Trophoblast cell (in vitro differentiated cells and primary cell): ENCODE data around the gene SPAG16.

ENCODE experiments used
- DNase-seq, 2 donors: peaks; one replicate each; pipeline ENCODE4 v3.0.0-alpha.2; 2016
- H2AFZ ChIP-seq: 2 replicates; pipeline ENCODE4 v1.6.1; 2013; ENCODE audit warnings: low read length, moderate library complexity, mild to moderate bottlenecking; ENCODE audit not compliant: insufficient read depth, poor library complexity
- H2AK5ac ChIP-seq: 2 replicates; pipeline ENCODE4 v1.6.1; 2013; ENCODE audit warnings: mild to moderate bottlenecking, low read length
- H2BK120ac ChIP-seq: 2 replicates; pipeline ENCODE4 v1.6.1; 2013; ENCODE audit warnings: low read length, mild to moderate bottlenecking, moderate library complexity; ENCODE audit not compliant: insufficient read depth, poor library complexity
- H2BK12ac ChIP-seq: 2 replicates; pipeline ENCODE4 v1.6.1; 2013; ENCODE audit warnings: mild to moderate bottlenecking, low read length, moderate library complexity
- H2BK5ac ChIP-seq: 2 replicates; pipeline ENCODE4 v1.6.1; 2013; ENCODE audit warnings: low read length, low read depth, moderate library complexity, mild to moderate bottlenecking; ENCODE audit not compliant: poor library complexity
- H3K14ac ChIP-seq: 2 replicates; pipeline ENCODE4 v1.6.1; 2013; ENCODE audit warnings: mild to moderate bottlenecking, low read length
- H3K18ac ChIP-seq: 2 replicates; pipeline ENCODE4 v1.6.1; 2013; ENCODE audit warnings: mild to moderate bottlenecking, low read length
- H3K23ac ChIP-seq: 2 replicates; pipeline ENCODE4 v1.6.1; 2013; ENCODE audit warnings: low read length
- H3K27ac ChIP-seq: 2 replicates; pipeline ENCODE4 v1.5.1; 2013; ENCODE audit warnings: low read depth, mild to moderate bottlenecking, inconsistent platforms, low read length, moderate library complexity
- H3K27me3 ChIP-seq: 2 replicates; pipeline ENCODE4 v1.6.1; 2013; ENCODE audit warnings: inconsistent platforms, mild to moderate bottlenecking, low read length, moderate library complexity; ENCODE audit not compliant: insufficient read depth
- H3K36me3 ChIP-seq, 2 experiments: 1 replicate in 1 of 2; 2 replicates in 1 of 2; pipeline ENCODE4 v1.6.1; 2013; ENCODE audit warnings: low read length in 2 of 2, mild to moderate bottlenecking in 2 of 2, moderate library complexity in 1 of 2; ENCODE audit not compliant: insufficient read depth in 2 of 2, control insufficient read depth in 1 of 2
- H3K4ac ChIP-seq: 2 replicates; pipeline ENCODE4 v1.6.1; 2013; ENCODE audit warnings: low read depth, mild to moderate bottlenecking, low read length, moderate library complexity
- H3K4me1 ChIP-seq, 2 experiments: 1 replicate in 1 of 2; 2 replicates in 1 of 2; pipeline ENCODE4 v1.6.1; 2013; ENCODE audit warnings: low read length in 2 of 2, mild to moderate bottlenecking in 2 of 2, moderate library complexity in 1 of 2; ENCODE audit not compliant: insufficient read depth in 2 of 2, control insufficient read depth in 1 of 2
- H3K4me2 ChIP-seq: 2 replicates; pipeline ENCODE4 v1.6.1; 2013; ENCODE audit warnings: inconsistent platforms, mild to moderate bottlenecking, low read length, moderate library complexity
- H3K4me3 ChIP-seq: 2 replicates; pipeline ENCODE4 v1.5.1; 2013; ENCODE audit warnings: mild to moderate bottlenecking, low read depth, low read length, inconsistent platforms
- H3K79me1 ChIP-seq: one replicate; pipeline ENCODE4 v1.6.1; 2013; ENCODE audit warnings: low read length
- H3K79me2 ChIP-seq: 2 replicates; pipeline ENCODE4 v1.6.1; 2013; ENCODE audit warnings: low read length, mild to moderate bottlenecking; ENCODE audit not compliant: control insufficient read depth, insufficient read depth, poor library complexity
- H3K9ac ChIP-seq: 2 replicates; pipeline ENCODE4 v1.6.1; 2013; ENCODE audit warnings: mild to moderate bottlenecking, low read length
- H3K9me3 ChIP-seq: 2 replicates; pipeline ENCODE4 v1.6.1; 2013; ENCODE audit warnings: low read depth, mild to moderate bottlenecking, control low read depth, inconsistent platforms, low read length; ENCODE audit not compliant: insufficient read depth
- H4K12ac ChIP-seq: 2 replicates; pipeline ENCODE4 v1.6.1; 2013; ENCODE audit warnings: low read depth, mild to moderate bottlenecking, low read length, moderate library complexity
- H4K8ac ChIP-seq: 2 replicates; pipeline ENCODE4 v1.6.1; 2013; ENCODE audit warnings: low read depth, mild to moderate bottlenecking, low read length, moderate library complexity
- H4K91ac ChIP-seq: one replicate; pipeline ENCODE4 v1.6.1; 2013; ENCODE audit warnings: low read depth, mild to moderate bottlenecking, low read length, moderate library complexity
- WGBS: extraction: QIAGEN DNeasy Blood & Tissue Kit; methylation state at CpG from one replicate; pipeline ENCODE4 v1.1.7; 2013; ENCODE audit warnings: missing lambda C conversion rate; ENCODE audit not compliant: insufficient read length, insufficient coverage; ENCODE audit errors: extremely low coverage; 5-methylcytosine and 5-hydroxymethylcytosine counted together

The SPAG16 gene

DNA sequence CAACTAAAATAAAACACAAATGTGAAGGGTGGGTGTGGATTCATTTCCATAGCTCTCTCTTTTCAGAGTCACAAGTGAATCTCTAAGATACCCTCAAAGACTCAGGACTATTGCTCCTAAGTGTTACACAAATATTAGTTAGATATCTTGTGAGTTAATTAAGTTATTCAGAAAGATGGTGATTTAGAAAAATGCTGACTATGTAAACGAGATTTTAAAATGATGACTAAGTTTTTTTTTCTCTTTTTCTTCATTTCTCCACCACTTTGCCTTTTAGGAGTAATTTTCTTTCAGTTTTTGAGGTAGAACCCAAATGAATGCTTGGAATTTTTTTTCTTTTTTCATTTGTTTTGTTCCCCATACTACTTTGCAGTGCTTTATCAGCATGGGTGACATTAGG is 479.7 kb downstream of the SPAG16 start:
- Histone ChIP-seq H2AFZ (no peak overlapping the region), H3K4me1 (peaks cover 0 to 8% of the 10 kb centered on the region in 2 experiments), H3K36me3 (no peaks in the 10 kb centered on the region), H3K4me3 (no peak overlapping the region), H3K18ac (no peak overlapping the region), H3K79me1 (peaks cover 2% of the 10 kb centered on the region), H3K9me3 (no peaks in the 10 kb centered on the region), H2BK120ac (no peak overlapping the region), H2BK12ac (no peak overlapping the region), H3K14ac (no peak overlapping the region), H3K79me2 (no peaks in the 10 kb centered on the region), H3K4ac (no peak overlapping the region), H4K8ac (no peak overlapping the region), H3K9ac (no peak overlapping the region), H4K91ac (no peak overlapping the region), H3K23ac (no peak overlapping the region), H4K12ac (no peak overlapping the region), H3K4me2 (no peak overlapping the region), H2BK5ac (no peak overlapping the region), H3K27ac (no peak overlapping the region), H3K27me3 (no peaks in the 10 kb centered on the region), H2AK5ac (no peak overlapping the region)
- no peak for DNase-seq
- WGBS, result no CpG with 5 or more reads among the region's 1 CpG

GRCh38 chr2:213764849-213765248 is 480.6 kb downstream of the SPAG16 start:
- H4K8ac ChIP-seq, result no peak overlapping the region
- H3K18ac ChIP-seq, result no peak overlapping the region
- DNase-seq, result no peak
- no peak overlapping the region for H3K9ac ChIP-seq
- H2BK120ac ChIP-seq, result no peak overlapping the region
- H3K4me3 ChIP-seq, result no peak overlapping the region
- peak overlapping the region; percentile 13 for H4K91ac ChIP-seq
- WGBS, result no CpG with 5 or more reads among the region's 10 CpGs
- H3K27me3 ChIP-seq, result no peaks in the 10 kb centered on the region
- H2BK12ac ChIP-seq, result no peak overlapping the region
- no peak overlapping the region for H3K14ac ChIP-seq
- H3K4ac ChIP-seq, result no peak overlapping the region
- no peak overlapping the region for H4K12ac ChIP-seq
- no peaks in the 10 kb centered on the region for H3K9me3 ChIP-seq
- no peak overlapping the region for H3K23ac ChIP-seq
- H3K36me3 ChIP-seq, result no peaks in the 10 kb centered on the region
- H2AFZ ChIP-seq, result no peak overlapping the region
- no peak overlapping the region for H2AK5ac ChIP-seq
- peaks cover 2% of the 10 kb centered on the region for H3K79me1 ChIP-seq
- H2BK5ac ChIP-seq, result no peak overlapping the region
- no peak overlapping the region for H3K4me2 ChIP-seq
- H3K79me2 ChIP-seq, result no peaks in the 10 kb centered on the region
- peaks cover 0 to 8% of the 10 kb centered on the region in 2 experiments for H3K4me1 ChIP-seq
- H3K27ac ChIP-seq, result peak overlapping the region; percentile 40

DNA sequence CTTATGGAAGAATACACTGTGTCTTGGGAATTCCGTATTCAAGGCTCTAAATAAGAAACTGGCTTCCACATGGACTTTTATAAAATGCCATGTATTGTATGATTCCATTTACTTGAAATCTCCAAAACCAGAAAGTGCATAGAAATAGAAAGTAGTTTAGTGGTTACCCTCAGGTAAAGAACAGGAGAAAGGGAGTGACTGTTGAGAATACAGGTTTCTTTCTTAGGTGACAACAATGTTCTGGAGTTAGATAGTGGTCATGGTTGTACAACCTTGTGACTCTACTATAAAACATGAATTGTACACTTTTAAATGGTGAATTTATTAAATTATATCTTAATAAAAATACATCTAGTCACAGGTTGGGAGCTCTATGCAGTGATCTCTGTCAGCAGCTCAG is 481.8 kb downstream of the SPAG16 start:
- no peaks in the 10 kb centered on the region for H3K27me3 ChIP-seq
- no peak overlapping the region for H3K9ac ChIP-seq
- H3K14ac ChIP-seq, result no peak overlapping the region
- H2BK5ac ChIP-seq, result no peak overlapping the region
- no CpG with 5 or more reads among the region's 1 CpG for WGBS
- H3K23ac ChIP-seq, result no peak overlapping the region
- H2BK120ac ChIP-seq, result no peak overlapping the region
- H4K12ac ChIP-seq, result no peak overlapping the region
- peaks cover 2% of the 10 kb centered on the region for H3K79me1 ChIP-seq
- no peak overlapping the region for H4K91ac ChIP-seq
- H2AFZ ChIP-seq, result no peak overlapping the region
- H3K36me3 ChIP-seq, result no peaks in the 10 kb centered on the region
- no peak overlapping the region for H3K4me3 ChIP-seq
- DNase-seq, result no peak
- H4K8ac ChIP-seq, result no peak overlapping the region
- H3K9me3 ChIP-seq, result no peaks in the 10 kb centered on the region
- H2AK5ac ChIP-seq, result no peak overlapping the region
- H3K27ac ChIP-seq, result peak overlapping the region; percentile 7
- H3K4me1 ChIP-seq, result peaks cover 0 to 8% of the 10 kb centered on the region in 2 experiments
- H3K4me2 ChIP-seq, result no peak overlapping the region
- H3K4ac ChIP-seq, result no peak overlapping the region
- H3K79me2 ChIP-seq, result no peaks in the 10 kb centered on the region
- no peak overlapping the region for H2BK12ac ChIP-seq
- no peak overlapping the region for H3K18ac ChIP-seq

DNA sequence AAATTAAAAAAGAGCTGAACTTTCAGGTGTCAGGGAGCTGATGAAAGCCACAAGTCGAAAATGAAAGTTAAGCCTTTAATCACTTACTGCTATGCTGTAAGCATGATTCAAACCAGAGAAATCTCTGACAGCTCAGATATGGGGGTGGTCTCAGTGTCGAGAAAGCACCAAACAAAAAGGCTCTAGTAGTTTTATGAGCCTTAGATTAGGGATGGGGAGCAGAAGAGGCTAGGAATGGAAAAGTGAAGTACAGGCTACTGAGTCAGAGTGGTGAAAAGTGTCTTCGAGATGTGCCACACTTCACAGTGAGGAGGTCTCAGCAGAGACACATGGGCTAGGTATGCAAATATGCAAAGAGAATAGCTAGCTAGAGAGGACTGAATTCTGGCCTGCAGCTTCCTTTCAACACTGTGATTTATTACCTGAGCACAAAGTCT is 482.2 kb downstream of the SPAG16 start:
- Histone ChIP-seq H2BK120ac (no peak overlapping the region), H3K36me3 (no peaks in the 10 kb centered on the region), H2BK5ac (no peak overlapping the region), H3K4me1 (peaks cover 0 to 8% of the 10 kb centered on the region in 2 experiments), H3K27me3 (no peaks in the 10 kb centered on the region), H3K79me2 (no peaks in the 10 kb centered on the region), H2AFZ (no peak overlapping the region), H2BK12ac (no peak overlapping the region), H3K79me1 (peaks cover 2% of the 10 kb centered on the region), H3K23ac (no peak overlapping the region), H4K91ac (no peak overlapping the region), H3K4ac (no peak overlapping the region), H3K9ac (no peak overlapping the region), H3K14ac (no peak overlapping the region), H4K8ac (no peak overlapping the region), H3K27ac (peak overlapping the region; percentile 7), H3K18ac (no peak overlapping the region), H4K12ac (no peak overlapping the region), H3K4me2 (no peak overlapping the region), H3K4me3 (no peak overlapping the region), H3K9me3 (no peaks in the 10 kb centered on the region), H2AK5ac (no peak overlapping the region)
- no CpG with 5 or more reads among the region's 3 CpGs for WGBS
- no peak for DNase-seq
